GM19023 (cell line): ENCODE data around the gene CYGB.

Source experiments
- ATAC-seq: cut with Tn5 transposase; IDR thresholded peaks from one replicate; pipeline ENCODE4 v1.9.1; 2021; ENCODE audit warnings: mild to moderate bottlenecking, moderate library complexity; ENCODE audit not compliant: unreplicated experiment

The CYGB gene

GRCh38 chr17:76501827-76502307, 35.6 kb downstream of the CYGB start:
- no peak for ATAC-seq

GRCh38 chr17:76501018-76501826, 36.3 kb downstream of the CYGB start, which contains the start of gene RHBDF2:
Gene RHBDF2 (minus strand): TSS chr17:76501423. CDS start chr17:76481524, 19,899 bp downstream.
- peak; percentile 73 for ATAC-seq

GRCh38 chr17:76500747-76501017, 36.8 kb downstream of the CYGB start:
- peak; percentile 2 for ATAC-seq

GRCh38 chr17:76500074-76500746, 37.3 kb downstream of the CYGB start:
- no peak for ATAC-seq

GRCh38 chr17:76499267-76499667, 38.2 kb downstream of the CYGB start:
- ATAC-seq: no peak

GRCh38 chr17:76498876-76499251, 38.6 kb downstream of the CYGB start:
- no peak for ATAC-seq

GRCh38 chr17:76497979-76498875, 39.3 kb downstream of the CYGB start:
- ATAC-seq: no peak

GRCh38 chr17:76497699-76497978, 39.9 kb downstream of the CYGB start:
- ATAC-seq: no peak

- ATAC-seq: no peak
Observed at GRCh38 chr17:76496464-76496863, 41.0 kb downstream of the CYGB start.

GRCh38 chr17:76495663-76496400, 41.7 kb downstream of the CYGB start:
- ATAC-seq: no peak

GRCh38 chr17:76493505-76494167, 43.9 kb downstream of the CYGB start:
- no peak for ATAC-seq

- peak; percentile 40 for ATAC-seq
Observed at GRCh38 chr17:76492989-76493501, 44.5 kb downstream of the CYGB start.

- peak; percentile 44 for ATAC-seq
Observed at GRCh38 chr17:76492123-76492988, 45.2 kb downstream of the CYGB start.

- no peak for ATAC-seq
Observed at GRCh38 chr17:76491271-76492122, 46.0 kb downstream of the CYGB start.

- ATAC-seq: no peak
Observed at GRCh38 chr17:76490112-76490710, 47.3 kb downstream of the CYGB start.

- ATAC-seq: no peak
Observed at GRCh38 chr17:76487451-76488192, 49.9 kb downstream of the CYGB start.

GRCh38 chr17:76485569-76485968, 51.9 kb downstream of the CYGB start:
- no peak for ATAC-seq
